Osteoblast (primary cell): ENCODE data around the gene SELENOM. TPM values are rescaled to one million over a fixed set of nuclear protein-coding genes. Genes with fewer than 3 reads are reported as not detected.

Experiments used
- DNase-seq: peaks from one replicate; pipeline ENCODE4 v3.0.0; 2011; ENCODE audit warnings: low spot score, mixed read lengths; ENCODE audit not compliant: insufficient read length; ENCODE audit errors: missing footprints
- H2AFZ ChIP-seq: 2 replicates; pipeline ENCODE4 v1.6.0; 2011; ENCODE audit warnings: mild to moderate bottlenecking, low read length
- H3K27ac ChIP-seq: 2 replicates; pipeline ENCODE4 v1.5.1; 2011; ENCODE audit warnings: mild to moderate bottlenecking, low read depth, low read length, moderate library complexity
- H3K27me3 ChIP-seq: 2 replicates; pipeline ENCODE4 v1.6.0; 2012; ENCODE audit warnings: mild to moderate bottlenecking, control low read depth, inconsistent platforms, low read length, moderate library complexity; ENCODE audit not compliant: insufficient read depth
- H3K36me3 ChIP-seq: 2 replicates; pipeline ENCODE4 v1.5.1; 2011; ENCODE audit warnings: mild to moderate bottlenecking, low read length, control low read depth, moderate library complexity; ENCODE audit not compliant: insufficient read depth
- H3K4me1 ChIP-seq: 2 replicates; pipeline ENCODE4 v1.5.1; 2011; ENCODE audit warnings: mild to moderate bottlenecking, low read length, control low read depth, moderate library complexity; ENCODE audit not compliant: insufficient read depth
- H3K4me2 ChIP-seq: 2 replicates; pipeline ENCODE4 v1.6.0; 2011; ENCODE audit warnings: mild to moderate bottlenecking, low read length; ENCODE audit not compliant: insufficient read depth
- H3K4me3 ChIP-seq: fragments of 200-600 bp; sonication (generic); 3 replicates; pipeline ENCODE4 v1.5.1; 2012; ENCODE audit warnings: mild to moderate bottlenecking, low read length, inconsistent platforms; ENCODE audit not compliant: insufficient read depth
- H3K79me2 ChIP-seq: 2 replicates; pipeline ENCODE4 v1.6.0; 2012; ENCODE audit warnings: mild to moderate bottlenecking, low read length, control low read depth, inconsistent platforms; ENCODE audit not compliant: insufficient read depth
- H3K9me3 ChIP-seq: 2 replicates; pipeline ENCODE4 v1.5.1; 2011; ENCODE audit warnings: low read depth, low read length, control low read depth
- H4K20me1 ChIP-seq: 2 replicates; pipeline ENCODE4 v1.6.0; 2012; ENCODE audit warnings: mild to moderate bottlenecking, low read length, control low read depth; ENCODE audit not compliant: insufficient read depth
- total RNA-seq: library from RNA; depleted of rRNA; stranded (reverse); fragments of >200 nt; gene quantifications from 2 replicates; pipeline ENCODE4 v1.2.3, GENCODE V29; 2012
- TF ChIP-seq, protein P1 (sequence below): IDR thresholded peaks from 2 replicates; pipeline ENCODE4 v1.5.1; 2011; ENCODE audit warnings: mild to moderate bottlenecking, low read depth, low read length, moderate library complexity; ENCODE audit errors: extremely low read depth

The SELENOM gene
- total RNA-seq, 1 donor = 157 TPM

DNA sequence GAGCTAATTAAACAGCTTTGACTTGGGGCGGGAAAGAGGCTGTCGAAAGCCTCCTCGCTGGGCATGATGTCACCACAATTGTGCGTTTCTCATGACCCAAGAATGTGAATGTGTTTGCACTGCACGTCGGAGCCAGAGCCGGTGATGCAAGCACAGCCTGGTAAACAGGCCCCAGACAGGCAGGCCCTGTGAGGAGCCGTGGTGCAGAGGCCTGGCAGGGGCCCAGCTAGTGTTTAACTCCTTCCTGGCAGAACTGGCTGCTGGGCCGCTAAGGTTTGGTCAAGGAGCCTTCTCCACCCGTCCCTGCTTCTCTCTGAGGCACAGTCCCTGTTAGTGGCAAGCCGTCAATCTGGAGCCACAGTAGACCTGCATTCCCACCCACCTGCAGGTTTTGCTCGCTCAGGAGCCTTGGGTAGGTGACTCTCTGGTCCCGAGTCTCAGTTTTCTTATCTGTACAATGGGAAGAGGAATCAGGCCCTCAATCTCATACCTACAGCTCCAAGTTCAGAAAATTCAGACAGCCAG, 51.7 kb downstream of the SELENOM start:
- DNase-seq = peak; percentile 96
- Histone ChIP-seq H3K27ac (peak overlapping the region; percentile 82), H3K4me3 (no peak overlapping the region), H3K9me3 (no peaks in the 10 kb centered on the region), H2AFZ (peak overlapping the region; percentile 84), H3K4me1 (peaks cover 12% of the 10 kb centered on the region), H3K36me3 (no peaks in the 10 kb centered on the region), H3K4me2 (peak overlapping the region; percentile 68), H3K27me3 (no peaks in the 10 kb centered on the region), H3K79me2 (no peaks in the 10 kb centered on the region), H4K20me1 (no peaks in the 10 kb centered on the region)
- TF ChIP-seq, protein P1, sequence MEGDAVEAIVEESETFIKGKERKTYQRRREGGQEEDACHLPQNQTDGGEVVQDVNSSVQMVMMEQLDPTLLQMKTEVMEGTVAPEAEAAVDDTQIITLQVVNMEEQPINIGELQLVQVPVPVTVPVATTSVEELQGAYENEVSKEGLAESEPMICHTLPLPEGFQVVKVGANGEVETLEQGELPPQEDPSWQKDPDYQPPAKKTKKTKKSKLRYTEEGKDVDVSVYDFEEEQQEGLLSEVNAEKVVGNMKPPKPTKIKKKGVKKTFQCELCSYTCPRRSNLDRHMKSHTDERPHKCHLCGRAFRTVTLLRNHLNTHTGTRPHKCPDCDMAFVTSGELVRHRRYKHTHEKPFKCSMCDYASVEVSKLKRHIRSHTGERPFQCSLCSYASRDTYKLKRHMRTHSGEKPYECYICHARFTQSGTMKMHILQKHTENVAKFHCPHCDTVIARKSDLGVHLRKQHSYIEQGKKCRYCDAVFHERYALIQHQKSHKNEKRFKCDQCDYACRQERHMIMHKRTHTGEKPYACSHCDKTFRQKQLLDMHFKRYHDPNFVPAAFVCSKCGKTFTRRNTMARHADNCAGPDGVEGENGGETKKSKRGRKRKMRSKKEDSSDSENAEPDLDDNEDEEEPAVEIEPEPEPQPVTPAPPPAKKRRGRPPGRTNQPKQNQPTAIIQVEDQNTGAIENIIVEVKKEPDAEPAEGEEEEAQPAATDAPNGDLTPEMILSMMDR = no peak

DNA sequence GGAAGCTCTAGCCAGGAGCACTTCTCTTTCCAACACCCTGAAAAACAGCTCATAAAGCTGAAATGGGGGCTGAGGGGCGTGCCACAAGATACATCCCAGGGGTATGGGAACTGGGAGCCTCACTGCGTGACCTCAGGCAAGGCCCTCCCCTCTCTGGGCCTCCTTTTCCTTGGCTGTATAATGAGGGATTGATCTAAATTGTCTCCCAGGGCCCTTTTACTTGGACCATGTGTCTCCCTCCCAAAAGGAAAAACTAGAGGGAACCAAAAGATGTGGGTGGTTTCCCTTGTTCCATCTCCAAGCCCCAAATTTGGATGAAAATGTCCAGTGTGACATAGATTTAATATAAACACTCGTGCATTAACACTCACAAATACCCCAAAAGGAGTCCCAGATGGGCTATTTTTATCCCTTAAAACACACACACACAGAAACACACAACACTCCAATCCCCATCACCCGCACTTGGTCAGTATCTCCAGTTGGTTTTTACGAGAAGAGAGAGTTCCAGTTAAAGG, 52.2 kb downstream of the SELENOM start:
- H3K79me2 ChIP-seq = no peaks in the 10 kb centered on the region
- H3K36me3 ChIP-seq = no peaks in the 10 kb centered on the region
- H3K4me2 ChIP-seq = peak overlapping the region; percentile 68
- no peak for DNase-seq
- H3K4me3 ChIP-seq = no peak overlapping the region
- H3K4me1 ChIP-seq = peaks cover 12% of the 10 kb centered on the region
- no peaks in the 10 kb centered on the region for H4K20me1 ChIP-seq
- TF ChIP-seq, protein P1 = no peak
- H3K27ac ChIP-seq = peak overlapping the region; percentile 82
- no peaks in the 10 kb centered on the region for H3K9me3 ChIP-seq
- peak overlapping the region; percentile 84 for H2AFZ ChIP-seq
- H3K27me3 ChIP-seq = no peaks in the 10 kb centered on the region

Other genes starting within 250 kb of the SELENOM start
- 12.4 and 17.0 TPM in 2 replicates for gene MORC2, start 138.8 kb downstream of the SELENOM start, total RNA-seq
- gene TUG1, start 138.3 kb downstream of the SELENOM start, total RNA-seq = 71.9 and 74.6 TPM in 2 replicates
- gene SMTN, start 26.2 kb downstream of the SELENOM start, total RNA-seq = 30.6 and 31.5 TPM in 2 replicates
- under 0.01 and 0.36 TPM in 2 replicates for gene INPP5J, start 15.4 kb upstream of the SELENOM start, total RNA-seq
- gene PLA2G3, start 32.9 kb upstream of the SELENOM start, total RNA-seq = 0.29 and 0.36 TPM in 2 replicates
- 48.0 and 51.8 TPM in 2 replicates for gene RNF185, start 52.6 kb upstream of the SELENOM start, total RNA-seq
- 25.0 and 29.8 TPM in 2 replicates for gene LIMK2, start 104.7 kb upstream of the SELENOM start, total RNA-seq
- 31.5 and 40.1 TPM in 2 replicates for gene PIK3IP1, start 184.9 kb upstream of the SELENOM start, total RNA-seq
- gene PATZ1, start 238.8 kb upstream of the SELENOM start, total RNA-seq = 13.8 and 15.2 TPM in 2 replicates